HUDEP-2 (cell line): ENCODE results near the gene RNF214.
A peak's percentile ranks its signal among the peaks of the same experiment; 100 is the strongest.

ENCODE experiments used
- DNase-seq, 76 experiments: peaks; one replicate each; lab custom pipeline; 2025; ENCODE audit not compliant: unreplicated experiment in 76 of 76; lab: John Stamatoyannopoulos, UW

RNF214 gene

GRCh38 chr11:117212697-117213355, 19.6 kb upstream of the RNF214 start:
- no peak for DNase-seq

- no peak for DNase-seq
These were observed 17.9 kb upstream of the RNF214 start for GRCh38 chr11:117214404-117215110.

GRCh38 chr11:117217141-117218084, 15.1 kb upstream of the RNF214 start:
- DNase-seq: no peak

DNA sequence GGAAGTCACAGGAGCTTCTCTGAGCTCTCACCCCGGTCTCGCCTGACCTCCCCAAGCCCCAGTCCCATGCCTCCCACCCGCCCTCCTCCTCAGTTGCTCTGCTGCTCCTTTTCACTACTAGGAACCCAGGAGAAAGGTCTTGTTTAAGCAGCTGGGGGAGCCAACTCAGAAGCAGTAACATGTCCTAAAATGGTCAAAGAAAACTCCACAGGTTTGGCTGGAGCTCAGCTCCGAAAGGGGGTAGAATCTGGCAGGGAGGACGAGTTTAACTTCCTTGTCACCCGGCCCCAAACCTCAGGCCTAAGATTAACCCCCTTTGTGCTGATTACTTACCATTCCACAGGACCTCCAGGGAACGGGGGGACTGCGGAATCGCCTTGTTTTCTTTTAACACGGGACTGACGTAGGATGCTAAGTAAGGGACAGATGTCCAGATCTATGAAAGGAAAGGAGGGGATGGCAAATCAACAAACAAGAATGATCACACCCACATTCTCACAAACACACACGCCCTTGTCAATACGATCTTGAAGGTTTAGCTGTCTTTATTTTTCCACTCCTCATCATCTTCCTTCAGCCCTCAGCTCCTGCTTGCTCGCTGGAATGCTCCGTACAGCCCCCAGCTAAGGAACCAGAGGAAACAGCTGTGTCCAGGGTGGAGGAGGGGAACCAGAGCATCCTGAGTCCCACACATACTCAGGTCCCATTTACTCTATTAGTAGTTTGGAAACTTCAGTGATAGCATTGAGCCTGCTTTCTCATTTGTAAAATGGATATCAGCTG, 14.1 kb upstream of the RNF214 start:
- DNase-seq: no peak

GRCh38 chr11:117219001-117219400, 13.5 kb upstream of the RNF214 start:
- no peak for DNase-seq

DNA sequence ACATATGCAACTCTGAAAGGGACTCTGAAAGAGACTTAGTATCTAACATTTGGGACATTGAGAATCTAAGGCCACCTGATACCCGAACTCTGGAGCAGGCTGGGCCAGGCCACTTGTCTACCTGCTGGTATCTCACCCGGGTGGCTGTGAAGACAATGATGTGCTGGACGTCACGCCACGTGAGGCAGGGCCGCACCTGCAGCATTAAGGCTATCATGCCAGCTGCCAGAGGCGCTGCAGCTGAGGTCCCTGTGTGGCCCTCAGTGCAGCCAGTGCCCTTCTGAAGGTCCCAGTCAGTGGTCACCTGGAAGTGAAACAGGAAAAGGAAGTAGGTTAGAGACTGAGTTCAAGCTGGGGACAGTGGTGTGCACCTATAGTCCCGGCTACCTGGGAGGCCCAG, 13.0 kb upstream of the RNF214 start:
- peak in 1 of 76 experiments; percentile 26 for DNase-seq

DNA sequence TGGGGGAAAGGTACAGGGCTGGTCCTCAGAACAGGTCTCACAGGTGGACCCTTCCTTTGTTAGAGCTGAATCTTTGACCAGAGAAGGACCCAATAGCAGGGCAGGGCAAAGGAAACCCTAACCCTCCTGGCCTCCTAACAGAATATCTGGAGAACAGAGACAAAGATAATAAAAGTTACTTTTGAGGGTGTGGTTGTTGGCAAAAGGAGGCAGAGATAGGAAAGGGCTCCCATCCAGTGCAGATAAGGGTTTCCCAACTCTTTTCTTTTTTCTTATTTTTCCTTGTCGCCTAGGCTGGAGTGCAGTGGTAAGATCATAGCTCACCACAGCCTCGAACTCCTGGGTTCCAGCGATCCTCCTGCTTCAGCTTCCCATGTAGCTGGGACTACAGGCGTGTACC, 12.5 kb upstream of the RNF214 start:
- peak in 30 of 76 experiments; percentile 4 to 69 (median 33) for DNase-seq

- no peak for DNase-seq
These were observed 11.9 kb upstream of the RNF214 start for GRCh38 chr11:117220568-117220967.

DNA sequence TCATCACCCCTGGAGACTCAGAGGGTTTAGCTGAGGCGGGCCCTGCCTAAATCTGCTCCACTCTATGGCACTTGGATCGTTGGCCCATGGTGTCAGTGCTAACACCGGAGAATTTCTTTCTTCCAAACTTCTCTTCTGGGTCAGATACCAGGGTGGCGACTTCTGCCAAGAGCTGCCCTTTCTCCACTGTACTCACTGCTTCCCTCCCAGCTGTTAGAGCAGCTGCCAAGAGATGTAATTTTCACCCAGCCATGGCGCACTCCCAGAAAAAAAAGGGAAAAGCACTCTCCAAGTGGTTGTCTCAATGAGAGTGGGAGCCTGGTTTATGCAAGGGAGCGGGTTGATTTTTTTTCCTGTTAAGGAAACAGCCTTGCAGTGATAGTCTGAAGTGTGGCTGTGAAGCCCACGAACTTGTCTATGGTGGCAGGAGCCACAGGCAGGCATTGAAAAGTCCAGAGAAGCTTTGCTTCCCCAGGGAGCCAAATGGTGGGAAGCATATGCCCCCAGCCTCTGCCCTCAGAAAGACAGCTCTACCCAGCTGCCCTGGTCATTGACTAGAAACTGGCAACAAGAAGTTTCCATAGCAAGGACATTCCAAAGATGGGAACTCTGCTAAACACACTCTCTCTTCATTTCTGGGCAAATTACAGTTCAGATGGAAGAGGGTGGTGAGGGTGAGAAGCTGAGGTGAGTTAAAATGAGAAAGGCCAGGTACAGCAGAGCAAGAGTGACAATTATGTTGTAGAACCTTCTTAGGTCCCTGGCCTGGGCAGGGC, 11.3 kb upstream of the RNF214 start:
- no peak for DNase-seq

DNA sequence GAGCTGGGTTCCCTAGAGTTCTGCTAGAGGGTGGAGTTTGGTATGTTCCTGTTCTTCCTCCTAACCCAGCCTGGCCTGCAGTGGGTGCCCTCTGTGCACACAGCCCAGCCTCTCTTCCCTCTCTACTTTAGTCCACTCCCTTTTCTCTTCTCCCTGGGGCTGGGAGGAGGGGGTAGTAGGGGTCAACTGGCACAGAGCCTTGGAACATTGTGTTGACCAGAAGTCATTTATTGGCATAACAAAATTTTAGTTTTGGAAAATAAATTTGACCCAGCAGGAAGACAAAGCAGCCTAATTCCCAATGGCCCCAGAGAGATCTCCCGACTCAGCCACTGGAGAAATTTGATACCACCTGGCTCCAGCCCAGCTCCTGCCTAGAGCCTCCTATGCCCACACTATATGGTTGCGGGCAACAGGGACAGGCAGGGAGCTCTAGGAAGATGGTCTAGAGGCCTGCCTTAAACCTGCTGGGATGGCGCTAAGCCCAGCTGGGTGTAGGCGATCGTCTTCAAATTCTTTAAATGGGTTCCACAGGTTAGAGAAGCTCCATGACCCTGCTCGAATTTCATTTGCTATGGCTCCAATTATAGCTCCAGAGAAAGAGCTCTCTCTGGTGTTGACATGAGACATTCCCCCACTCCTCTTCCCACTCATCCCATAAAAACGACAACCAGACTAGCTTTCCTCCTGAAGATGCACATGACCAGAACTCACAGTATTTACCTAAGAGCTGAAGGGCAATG, 10.5 kb upstream of the RNF214 start:
- DNase-seq: peak in 17 of 76 experiments; percentile 12 to 55 (median 24)

- DNase-seq: no peak
These were observed 9.3 kb upstream of the RNF214 start for GRCh38 chr11:117222991-117223740.

GRCh38 chr11:117223741-117224689, 8.5 kb upstream of the RNF214 start:
- peak in 71 of 76 experiments; percentile 15 to 84 (median 51) for DNase-seq

DNA sequence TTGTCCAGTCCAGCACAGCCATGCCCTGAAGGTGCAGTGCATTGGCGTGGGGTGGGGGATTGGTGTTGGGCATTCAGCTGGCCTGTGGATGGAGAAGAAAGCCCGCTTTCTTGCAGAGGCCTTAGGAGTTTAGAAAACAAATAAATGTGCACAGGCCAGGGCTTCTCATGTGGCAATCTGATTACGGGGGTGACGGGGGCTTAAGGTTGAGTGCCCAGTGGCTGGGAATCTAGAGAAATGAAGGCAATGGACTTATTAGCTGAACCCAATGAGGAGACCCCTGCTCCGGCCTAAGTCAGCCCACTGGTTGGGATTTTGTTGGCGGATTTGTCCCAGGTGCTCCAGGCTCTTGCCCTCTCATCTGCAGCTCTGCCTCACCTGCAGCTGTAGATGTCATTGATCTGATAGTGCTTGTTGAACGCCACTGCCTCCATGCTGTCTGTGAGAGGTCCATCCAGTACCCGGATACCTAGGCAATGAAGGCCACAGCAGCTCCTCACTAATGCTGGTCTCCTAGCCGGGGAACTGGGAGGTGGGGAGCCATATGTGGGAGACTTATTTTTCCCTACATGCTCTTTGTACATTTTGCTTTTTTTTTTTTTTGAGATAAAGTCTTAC, 6.8 kb upstream of the RNF214 start:
- DNase-seq: no peak

DNA sequence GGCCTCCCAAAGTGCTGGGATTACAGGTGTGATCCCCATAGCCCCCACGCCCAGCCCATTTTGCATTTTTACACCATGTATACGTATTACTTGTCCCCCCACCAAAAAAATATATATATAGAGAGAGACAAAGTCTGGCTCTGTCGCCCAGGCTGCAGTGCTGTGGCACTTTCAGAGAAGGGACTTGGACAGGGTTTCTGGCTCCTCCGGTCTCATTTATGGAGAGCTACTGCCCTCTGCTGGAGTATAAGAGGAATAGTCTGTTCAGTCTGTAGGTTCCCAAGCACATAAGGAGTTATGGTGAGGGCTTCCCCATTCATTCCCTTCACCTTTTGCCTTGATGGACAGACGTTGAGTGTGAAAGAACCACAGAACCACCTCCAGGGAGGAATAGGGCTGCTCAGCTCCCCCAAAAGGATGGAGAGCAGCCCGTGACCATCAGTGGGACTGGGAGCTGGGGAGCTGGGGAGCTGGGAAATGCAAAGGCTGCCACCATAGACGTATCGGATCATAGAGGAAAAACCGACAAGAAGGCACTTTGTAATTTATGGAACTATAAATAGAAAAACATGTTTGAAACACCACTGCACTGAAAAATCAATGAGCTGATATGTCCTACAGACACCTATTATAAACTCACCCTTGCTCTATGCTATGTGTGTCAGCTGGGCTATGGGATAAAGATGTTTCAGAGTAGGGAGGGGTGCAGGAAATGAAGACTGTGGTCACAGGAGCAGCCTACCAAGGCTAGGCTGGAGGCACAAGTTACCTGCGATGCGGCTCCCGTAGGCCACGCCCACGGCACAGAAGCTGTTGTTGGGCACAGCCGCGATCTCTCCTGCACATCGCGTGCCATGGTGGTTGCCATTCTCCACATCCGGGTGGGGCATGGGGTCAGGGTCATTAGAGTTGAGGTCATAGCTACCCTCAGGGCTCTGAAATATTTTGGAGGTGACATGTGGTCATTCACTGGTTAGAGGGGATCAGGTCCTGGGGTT, 5.8 kb upstream of the RNF214 start:
- peak in 59 of 76 experiments; percentile 14 to 82 (median 55) for DNase-seq

GRCh38 chr11:117228091-117228490, 4.4 kb upstream of the RNF214 start:
- no peak for DNase-seq

DNA sequence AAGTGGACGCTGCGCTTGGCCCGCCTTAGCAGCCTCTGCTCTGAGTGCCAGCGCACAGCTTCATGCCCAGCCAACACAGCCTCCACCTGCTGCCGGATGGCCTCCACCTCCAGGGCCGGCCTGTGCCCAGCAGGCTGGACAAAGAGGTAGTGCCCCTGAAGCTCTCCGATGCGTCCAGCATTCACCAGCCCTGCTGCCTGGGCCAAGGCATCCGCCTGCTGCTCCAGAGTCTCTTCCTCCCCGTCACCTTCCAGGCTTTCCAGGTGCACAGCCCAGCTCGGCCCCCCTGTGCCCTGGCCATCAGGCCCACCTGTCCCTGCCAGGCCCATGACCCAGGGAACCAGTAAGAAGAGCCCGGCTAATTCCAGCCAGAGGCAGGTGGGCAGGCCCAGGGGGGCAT, 3.1 kb upstream of the RNF214 start:
- no peak for DNase-seq
